NCI-H1694 treated with DMSO at 0.1 percent for 48 hours (cell line): ENCODE data around the gene ZPLD1.

ENCODE experiments used
- DNase-seq: peaks from one replicate; lab custom pipeline; 2025; lab: John Stamatoyannopoulos, UW

Gene ZPLD1

GRCh38 chr3:102434715-102435114 lies at the start of gene ZPLD1:
Gene ZPLD1, plus strand, starts transcription at chr3:102435015. Its CDS starts 3,473 bp downstream, at chr3:102438488.
- DNase-seq: no peak

- no peak for DNase-seq
Observed at GRCh38 chr3:102390171-102390864, 44.5 kb upstream of the ZPLD1 start.

GRCh38 chr3:102390916-102391315 lies 43.9 kb upstream of the ZPLD1 start:
- DNase-seq: no peak

GRCh38 chr3:102391491-102391890 lies 43.3 kb upstream of the ZPLD1 start:
- no peak for DNase-seq

- DNase-seq: no peak
Observed at GRCh38 chr3:102394517-102394916, 40.3 kb upstream of the ZPLD1 start.

GRCh38 chr3:102398176-102398575 lies 36.6 kb upstream of the ZPLD1 start:
- no peak for DNase-seq

GRCh38 chr3:102398666-102399065 lies 36.1 kb upstream of the ZPLD1 start:
- no peak for DNase-seq

GRCh38 chr3:102400142-102400541 lies 34.7 kb upstream of the ZPLD1 start:
- DNase-seq: no peak

- DNase-seq: no peak
Observed at GRCh38 chr3:102400766-102401165, 34.0 kb upstream of the ZPLD1 start.

- DNase-seq: no peak
Observed at GRCh38 chr3:102410616-102411015, 24.2 kb upstream of the ZPLD1 start.

GRCh38 chr3:102415553-102415952 lies 19.3 kb upstream of the ZPLD1 start:
- DNase-seq: no peak

- no peak for DNase-seq
Observed at GRCh38 chr3:102419786-102420185, 15.0 kb upstream of the ZPLD1 start.

GRCh38 chr3:102441832-102442231 lies 7.0 kb downstream of the ZPLD1 start:
- no peak for DNase-seq

- no peak for DNase-seq
Observed at GRCh38 chr3:102443021-102443420, 8.2 kb downstream of the ZPLD1 start.

GRCh38 chr3:102444101-102444500 lies 9.3 kb downstream of the ZPLD1 start:
- DNase-seq: no peak

GRCh38 chr3:102447272-102447671 lies 12.5 kb downstream of the ZPLD1 start:
- DNase-seq: no peak

- no peak for DNase-seq
Observed at GRCh38 chr3:102449341-102449740, 14.5 kb downstream of the ZPLD1 start.

- no peak for DNase-seq
Observed at GRCh38 chr3:102449930-102450329, 15.1 kb downstream of the ZPLD1 start.

- no peak for DNase-seq
Observed at GRCh38 chr3:102450976-102451375, 16.2 kb downstream of the ZPLD1 start.

GRCh38 chr3:102451543-102451942 lies 16.7 kb downstream of the ZPLD1 start:
- DNase-seq: no peak

- no peak for DNase-seq
Observed at GRCh38 chr3:102454181-102454580, 19.4 kb downstream of the ZPLD1 start.

- no peak for DNase-seq
Observed at GRCh38 chr3:102457644-102458043, 22.8 kb downstream of the ZPLD1 start.

GRCh38 chr3:102460579-102460978 lies 25.8 kb downstream of the ZPLD1 start:
- no peak for DNase-seq

GRCh38 chr3:102464261-102464660 lies 29.4 kb downstream of the ZPLD1 start:
- DNase-seq: no peak
